Measurements from ENCODE around the gene CPEB3.

Gene CPEB3

DNA sequence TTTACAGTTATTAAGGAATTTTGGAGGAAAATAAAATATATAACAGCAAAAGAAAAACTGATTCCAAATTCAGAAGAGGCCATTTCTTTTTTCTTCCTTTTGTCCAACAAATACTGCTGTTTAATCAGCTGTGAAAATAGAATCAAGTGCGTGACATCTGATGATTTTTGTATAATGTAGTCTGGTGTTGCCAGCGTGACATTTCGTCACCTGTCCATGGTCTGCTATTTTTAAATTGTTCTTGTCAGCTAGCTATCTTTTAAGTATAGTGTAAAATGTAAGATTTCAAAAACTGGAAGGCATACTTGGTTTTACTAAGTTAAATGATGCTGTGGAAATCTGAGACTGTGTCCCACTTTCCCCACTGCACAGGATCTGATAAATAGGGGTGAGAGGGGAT, 105.9 kb downstream of the CPEB3 start:
- no peak overlapping the region for H3K27ac ChIP-seq (replicated peaks)
- DNase-seq (ENCODE audit: low read depth in 1 of 2, low spot score in 1 of 2) = no peak
- H3K27me3 ChIP-seq (ENCODE audit: insufficient read depth, poor library complexity, severe bottlenecking) = no peaks in the 10 kb centered on the region
- H3K4me3 ChIP-seq (replicated peaks; ENCODE audit: insufficient read depth, low read length) = no peak overlapping the region
- TF ChIP-seq POLR2AphosphoS5 (IDR thresholded peaks at IDR 0.05; ENCODE audit: low read depth) (no peak), GABPA (IDR thresholded peaks at IDR 0.05; ENCODE audit: low read depth) (no peak), SPI1 (IDR thresholded peaks at IDR 0.05; ENCODE audit: borderline replicate concordance, low read depth) (no peak)
- TF ChIP-seq, protein P1, sequence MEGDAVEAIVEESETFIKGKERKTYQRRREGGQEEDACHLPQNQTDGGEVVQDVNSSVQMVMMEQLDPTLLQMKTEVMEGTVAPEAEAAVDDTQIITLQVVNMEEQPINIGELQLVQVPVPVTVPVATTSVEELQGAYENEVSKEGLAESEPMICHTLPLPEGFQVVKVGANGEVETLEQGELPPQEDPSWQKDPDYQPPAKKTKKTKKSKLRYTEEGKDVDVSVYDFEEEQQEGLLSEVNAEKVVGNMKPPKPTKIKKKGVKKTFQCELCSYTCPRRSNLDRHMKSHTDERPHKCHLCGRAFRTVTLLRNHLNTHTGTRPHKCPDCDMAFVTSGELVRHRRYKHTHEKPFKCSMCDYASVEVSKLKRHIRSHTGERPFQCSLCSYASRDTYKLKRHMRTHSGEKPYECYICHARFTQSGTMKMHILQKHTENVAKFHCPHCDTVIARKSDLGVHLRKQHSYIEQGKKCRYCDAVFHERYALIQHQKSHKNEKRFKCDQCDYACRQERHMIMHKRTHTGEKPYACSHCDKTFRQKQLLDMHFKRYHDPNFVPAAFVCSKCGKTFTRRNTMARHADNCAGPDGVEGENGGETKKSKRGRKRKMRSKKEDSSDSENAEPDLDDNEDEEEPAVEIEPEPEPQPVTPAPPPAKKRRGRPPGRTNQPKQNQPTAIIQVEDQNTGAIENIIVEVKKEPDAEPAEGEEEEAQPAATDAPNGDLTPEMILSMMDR (IDR thresholded peaks at IDR 0.05; ENCODE audit: insufficient read depth, low read length) = no peak
- TF ChIP-seq, protein P2, sequence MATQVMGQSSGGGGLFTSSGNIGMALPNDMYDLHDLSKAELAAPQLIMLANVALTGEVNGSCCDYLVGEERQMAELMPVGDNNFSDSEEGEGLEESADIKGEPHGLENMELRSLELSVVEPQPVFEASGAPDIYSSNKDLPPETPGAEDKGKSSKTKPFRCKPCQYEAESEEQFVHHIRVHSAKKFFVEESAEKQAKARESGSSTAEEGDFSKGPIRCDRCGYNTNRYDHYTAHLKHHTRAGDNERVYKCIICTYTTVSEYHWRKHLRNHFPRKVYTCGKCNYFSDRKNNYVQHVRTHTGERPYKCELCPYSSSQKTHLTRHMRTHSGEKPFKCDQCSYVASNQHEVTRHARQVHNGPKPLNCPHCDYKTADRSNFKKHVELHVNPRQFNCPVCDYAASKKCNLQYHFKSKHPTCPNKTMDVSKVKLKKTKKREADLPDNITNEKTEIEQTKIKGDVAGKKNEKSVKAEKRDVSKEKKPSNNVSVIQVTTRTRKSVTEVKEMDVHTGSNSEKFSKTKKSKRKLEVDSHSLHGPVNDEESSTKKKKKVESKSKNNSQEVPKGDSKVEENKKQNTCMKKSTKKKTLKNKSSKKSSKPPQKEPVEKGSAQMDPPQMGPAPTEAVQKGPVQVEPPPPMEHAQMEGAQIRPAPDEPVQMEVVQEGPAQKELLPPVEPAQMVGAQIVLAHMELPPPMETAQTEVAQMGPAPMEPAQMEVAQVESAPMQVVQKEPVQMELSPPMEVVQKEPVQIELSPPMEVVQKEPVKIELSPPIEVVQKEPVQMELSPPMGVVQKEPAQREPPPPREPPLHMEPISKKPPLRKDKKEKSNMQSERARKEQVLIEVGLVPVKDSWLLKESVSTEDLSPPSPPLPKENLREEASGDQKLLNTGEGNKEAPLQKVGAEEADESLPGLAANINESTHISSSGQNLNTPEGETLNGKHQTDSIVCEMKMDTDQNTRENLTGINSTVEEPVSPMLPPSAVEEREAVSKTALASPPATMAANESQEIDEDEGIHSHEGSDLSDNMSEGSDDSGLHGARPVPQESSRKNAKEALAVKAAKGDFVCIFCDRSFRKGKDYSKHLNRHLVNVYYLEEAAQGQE (IDR thresholded peaks at IDR 0.05; ENCODE audit: insufficient replicate concordance, low read depth) = no peak

DNA sequence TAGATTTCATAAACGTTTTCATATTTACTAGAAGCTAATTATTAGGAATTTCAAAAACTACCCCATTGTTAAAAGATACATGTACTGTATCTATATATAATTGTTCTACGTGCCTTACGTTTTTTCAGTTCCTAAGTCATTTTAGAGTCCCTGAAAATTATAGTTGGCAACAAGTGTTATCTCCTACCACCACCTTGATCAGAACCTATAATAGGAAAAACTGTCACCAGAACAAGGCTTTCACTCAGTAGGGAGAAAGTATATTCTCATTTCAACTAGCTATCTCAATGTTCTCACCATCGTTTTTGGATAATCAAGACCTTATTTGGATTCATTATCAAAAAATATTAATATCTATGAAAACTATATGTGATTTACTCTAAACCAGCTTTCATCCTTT, 107.7 kb downstream of the CPEB3 start:
- Histone ChIP-seq H3K27ac (replicated peaks) (no peak overlapping the region), H3K4me3 (replicated peaks; ENCODE audit: insufficient read depth, low read length) (no peak overlapping the region), H3K27me3 (ENCODE audit: insufficient read depth, poor library complexity, severe bottlenecking) (no peaks in the 10 kb centered on the region)
- no peak for DNase-seq (ENCODE audit: low read depth in 1 of 2, low spot score in 1 of 2)
- TF ChIP-seq SPI1 (IDR thresholded peaks at IDR 0.05; ENCODE audit: borderline replicate concordance, low read depth) = no peak
- no peak for TF ChIP-seq POLR2AphosphoS5 (IDR thresholded peaks at IDR 0.05; ENCODE audit: low read depth)
- TF ChIP-seq GABPA (IDR thresholded peaks at IDR 0.05; ENCODE audit: low read depth) = no peak
- TF ChIP-seq, protein P1 (IDR thresholded peaks at IDR 0.05; ENCODE audit: insufficient read depth, low read length) = no peak
- TF ChIP-seq, protein P2 (IDR thresholded peaks at IDR 0.05; ENCODE audit: insufficient replicate concordance, low read depth) = no peak

DNA sequence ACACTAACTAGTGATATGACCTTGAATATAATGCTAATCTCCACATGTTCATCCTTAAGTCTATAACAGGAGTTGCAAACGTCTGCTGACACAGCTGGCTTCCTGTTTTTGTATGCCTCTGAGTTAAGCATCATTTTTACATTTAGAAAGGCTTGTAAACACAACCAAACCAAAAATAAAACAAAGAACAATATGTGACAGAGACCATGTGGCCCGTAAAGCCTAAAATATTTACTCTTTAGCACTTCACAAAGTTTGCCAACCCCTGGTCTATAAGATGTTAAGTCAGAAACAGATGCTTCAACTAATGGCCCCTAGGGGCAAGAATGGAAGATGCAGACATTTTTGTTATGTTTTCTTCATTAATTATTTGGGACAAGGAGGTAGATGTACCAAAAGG, 109.3 kb downstream of the CPEB3 start:
- H3K27me3 ChIP-seq (ENCODE audit: insufficient read depth, poor library complexity, severe bottlenecking) = no peaks in the 10 kb centered on the region
- no peak for DNase-seq (ENCODE audit: low read depth in 1 of 2, low spot score in 1 of 2)
- no peak overlapping the region for H3K27ac ChIP-seq (replicated peaks)
- no peak overlapping the region for H3K4me3 ChIP-seq (replicated peaks; ENCODE audit: insufficient read depth, low read length)
- TF ChIP-seq SPI1 (IDR thresholded peaks at IDR 0.05; ENCODE audit: borderline replicate concordance, low read depth) (peak; percentile 67; the same call in 1 of the 2 replicates), GABPA (IDR thresholded peaks at IDR 0.05; ENCODE audit: low read depth) (no peak)

DNA sequence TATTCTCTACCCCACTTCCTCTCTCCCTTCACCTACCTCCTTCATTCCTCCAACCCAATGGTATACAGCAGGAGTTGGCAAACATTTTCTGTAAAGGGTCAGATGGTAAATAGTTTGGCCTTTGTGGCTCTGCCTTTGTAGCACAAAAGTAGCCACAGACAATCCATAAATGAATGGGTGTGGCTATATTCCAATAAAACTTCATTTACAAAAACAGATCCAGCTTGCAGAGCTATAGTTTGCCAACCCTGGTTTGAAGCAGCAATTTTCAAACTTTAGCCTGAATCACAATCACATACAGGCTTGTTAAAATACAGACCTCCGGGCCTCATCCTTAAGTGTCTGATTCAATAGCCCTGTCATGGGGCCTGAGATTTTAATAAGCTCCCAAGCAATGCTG, 110.5 kb downstream of the CPEB3 start:
- Histone ChIP-seq H3K27ac (replicated peaks) (no peak overlapping the region), H3K27me3 (ENCODE audit: insufficient read depth, poor library complexity, severe bottlenecking) (no peaks in the 10 kb centered on the region), H3K4me3 (replicated peaks; ENCODE audit: insufficient read depth, low read length) (no peak overlapping the region)
- TF ChIP-seq, protein P2 (IDR thresholded peaks at IDR 0.05; ENCODE audit: insufficient replicate concordance, low read depth) = no peak
- TF ChIP-seq GABPA (IDR thresholded peaks at IDR 0.05; ENCODE audit: low read depth) (no peak), SPI1 (IDR thresholded peaks at IDR 0.05; ENCODE audit: borderline replicate concordance, low read depth) (no peak), POLR2AphosphoS5 (IDR thresholded peaks at IDR 0.05; ENCODE audit: low read depth) (no peak)
- TF ChIP-seq, protein P1 (IDR thresholded peaks at IDR 0.05; ENCODE audit: insufficient read depth, low read length) = no peak
- no peak for DNase-seq (ENCODE audit: low read depth in 1 of 2, low spot score in 1 of 2)
